ENCODE data around the gene ANKRD28.

ANKRD28 gene

GRCh38 chr3:15659254-15659975 is 138.4 kb downstream of the ANKRD28 start:
- DNase-seq, result no peak

- DNase-seq, result no peak
Observed at GRCh38 chr3:15657016-15657415, 140.8 kb downstream of the ANKRD28 start.

- no peak for DNase-seq
Observed at GRCh38 chr3:15656342-15656741, 141.4 kb downstream of the ANKRD28 start.

DNA sequence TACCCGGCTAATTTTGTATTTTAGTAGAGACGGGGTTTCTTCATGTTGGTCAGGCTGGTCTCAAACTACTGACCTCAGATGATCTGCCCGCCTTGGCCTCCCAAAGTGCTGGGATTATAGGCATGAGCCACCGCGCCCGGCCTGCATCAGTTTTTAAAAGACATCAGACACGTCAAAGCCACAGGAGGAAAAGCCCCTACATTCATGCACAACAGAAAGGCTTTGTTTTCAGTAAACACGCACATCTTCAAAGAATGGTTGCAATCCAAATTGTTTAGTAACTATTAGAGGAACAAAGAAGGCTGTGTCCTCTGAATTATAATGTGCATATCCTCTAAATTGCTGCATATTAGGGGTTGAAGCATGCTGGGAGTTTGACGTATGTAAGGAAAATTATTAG is 142.9 kb downstream of the ANKRD28 start:
- DNase-seq, result no peak

- no peak for DNase-seq
Observed at GRCh38 chr3:15654127-15654526, 143.7 kb downstream of the ANKRD28 start.

DNA sequence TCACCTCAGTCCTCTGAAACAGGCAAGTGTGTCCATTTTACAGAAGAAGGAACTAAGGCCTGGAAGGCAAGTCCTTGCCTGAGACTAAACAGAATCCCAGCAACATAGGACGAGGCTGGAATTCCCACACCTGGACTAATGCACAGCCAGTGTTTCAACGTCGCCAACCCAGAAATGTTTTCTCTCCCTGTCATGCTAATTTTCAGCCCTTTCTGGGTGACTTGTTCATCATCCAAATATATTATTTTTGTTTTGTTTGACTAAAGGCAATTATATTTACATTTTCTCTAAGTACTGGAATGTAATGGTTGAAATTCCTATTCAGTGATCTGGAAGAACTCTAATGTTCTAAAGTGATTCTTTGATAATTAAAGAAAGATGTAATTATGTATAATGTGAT is 144.5 kb downstream of the ANKRD28 start:
- DNase-seq, result no peak

DNA sequence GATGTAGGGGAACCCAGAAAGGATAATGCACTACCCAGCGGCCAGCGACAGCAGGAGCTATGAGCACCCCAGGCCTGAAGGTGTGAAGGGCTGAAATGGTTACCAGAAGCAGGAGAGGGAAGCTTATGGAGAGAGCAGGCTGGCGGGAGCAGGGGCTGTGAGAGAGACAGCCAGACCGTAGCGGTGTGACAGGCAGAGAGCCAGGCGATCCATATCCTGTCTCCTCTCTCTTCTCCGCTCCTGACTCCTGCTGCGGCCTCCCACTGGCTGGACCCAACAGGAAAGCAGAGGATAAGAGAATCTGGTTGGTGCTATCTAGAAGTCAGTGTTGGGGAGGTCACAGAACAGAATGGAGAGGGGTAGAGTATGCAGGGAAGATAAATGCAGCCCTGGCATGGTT is 146.4 kb downstream of the ANKRD28 start:
- no peak for DNase-seq

- DNase-seq, result no peak
Observed at GRCh38 chr3:15649858-15650257, 147.9 kb downstream of the ANKRD28 start.

GRCh38 chr3:15649341-15649740 is 148.4 kb downstream of the ANKRD28 start:
- no peak for DNase-seq

- DNase-seq, result no peak
Observed at GRCh38 chr3:15647611-15648167, 150.1 kb downstream of the ANKRD28 start.

DNA sequence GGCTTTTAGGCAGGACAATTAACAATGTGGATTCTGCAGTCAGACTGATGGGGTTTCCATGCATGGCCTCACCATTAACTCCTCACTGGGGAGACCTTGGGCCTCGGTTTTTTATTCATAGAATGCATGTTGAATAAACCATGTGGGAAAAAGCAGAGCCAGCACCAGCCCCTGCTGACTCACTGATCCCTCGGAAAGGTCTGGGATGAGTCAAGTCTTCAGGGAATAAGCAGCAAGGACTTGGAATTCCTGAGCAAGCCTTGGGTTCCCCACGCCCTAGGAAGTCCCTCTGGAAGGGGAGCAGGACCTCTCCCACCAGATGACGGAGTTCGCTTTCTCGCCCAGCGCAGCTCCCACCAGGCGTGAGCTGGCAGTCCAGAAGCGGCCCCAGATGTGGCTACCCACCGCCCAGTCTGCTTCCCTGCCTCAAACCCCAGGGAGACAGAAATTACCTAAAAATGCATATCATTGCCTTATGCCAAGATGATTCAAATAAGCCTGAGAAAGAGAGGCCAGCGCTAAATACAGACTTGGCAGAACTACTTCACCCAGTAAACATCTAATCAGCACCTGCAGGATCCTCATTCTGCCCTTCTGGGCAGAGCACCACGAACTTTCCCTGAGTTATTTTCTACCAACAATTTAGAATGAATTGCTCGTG is 150.8 kb downstream of the ANKRD28 start:
- DNase-seq, result no peak

GRCh38 chr3:15645740-15646501 is 151.9 kb downstream of the ANKRD28 start:
- no peak for DNase-seq

GRCh38 chr3:15645246-15645645 is 152.5 kb downstream of the ANKRD28 start:
- no peak for DNase-seq

DNA sequence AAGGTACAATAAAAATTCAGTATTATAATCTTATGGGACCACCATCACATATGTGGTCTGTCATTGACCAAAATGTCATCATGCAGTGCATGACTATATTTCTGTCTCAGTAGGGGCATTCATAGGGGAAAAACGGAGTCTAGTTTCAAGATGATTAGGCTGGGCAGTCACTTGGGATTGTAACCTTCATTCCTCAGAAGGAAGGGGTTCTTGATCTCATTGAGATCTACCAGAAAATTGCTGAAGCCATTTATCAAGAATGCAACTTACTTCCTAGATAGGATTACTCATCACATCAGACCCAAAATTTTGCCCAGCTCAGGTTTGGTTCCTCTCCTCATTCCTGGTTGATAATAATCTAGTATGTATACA is 158.9 kb downstream of the ANKRD28 start:
- DNase-seq, result no peak

DNA sequence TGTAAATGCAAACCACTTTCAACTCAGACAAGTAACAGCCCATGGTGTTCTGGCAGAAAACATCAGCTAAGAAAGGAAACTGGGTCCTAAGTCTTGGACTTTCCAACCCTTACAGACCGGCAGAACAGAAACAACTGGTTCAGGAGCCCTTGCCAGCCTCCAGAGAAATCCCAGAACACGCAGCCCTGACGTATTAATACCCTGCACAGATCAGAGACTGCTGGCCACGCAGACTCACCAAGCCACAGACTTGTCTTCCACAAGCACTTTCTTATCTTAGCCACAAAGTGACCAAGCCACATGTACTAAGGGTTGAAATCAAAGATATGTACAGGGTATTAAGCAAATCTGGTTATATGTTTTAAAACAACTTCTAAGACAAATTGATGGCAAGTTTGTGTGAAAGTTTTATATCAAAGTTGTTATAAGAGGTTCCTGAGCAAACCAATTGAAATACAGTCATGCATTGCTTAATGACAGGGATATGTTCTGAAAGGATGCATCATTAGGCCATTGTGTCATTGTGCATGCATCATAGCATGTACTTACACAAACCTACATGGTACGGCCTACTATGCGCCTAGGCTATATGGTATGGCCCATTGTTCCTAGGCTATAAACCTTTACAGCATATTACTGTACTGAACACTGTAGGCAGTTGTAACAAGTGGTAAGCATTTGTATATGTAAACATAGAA is 159.4 kb downstream of the ANKRD28 start:
- DNase-seq, result no peak

GRCh38 chr3:15637131-15637951 is 160.4 kb downstream of the ANKRD28 start:
- DNase-seq, result no peak

GRCh38 chr3:15636028-15636709 is 161.6 kb downstream of the ANKRD28 start:
- DNase-seq, result no peak

DNA sequence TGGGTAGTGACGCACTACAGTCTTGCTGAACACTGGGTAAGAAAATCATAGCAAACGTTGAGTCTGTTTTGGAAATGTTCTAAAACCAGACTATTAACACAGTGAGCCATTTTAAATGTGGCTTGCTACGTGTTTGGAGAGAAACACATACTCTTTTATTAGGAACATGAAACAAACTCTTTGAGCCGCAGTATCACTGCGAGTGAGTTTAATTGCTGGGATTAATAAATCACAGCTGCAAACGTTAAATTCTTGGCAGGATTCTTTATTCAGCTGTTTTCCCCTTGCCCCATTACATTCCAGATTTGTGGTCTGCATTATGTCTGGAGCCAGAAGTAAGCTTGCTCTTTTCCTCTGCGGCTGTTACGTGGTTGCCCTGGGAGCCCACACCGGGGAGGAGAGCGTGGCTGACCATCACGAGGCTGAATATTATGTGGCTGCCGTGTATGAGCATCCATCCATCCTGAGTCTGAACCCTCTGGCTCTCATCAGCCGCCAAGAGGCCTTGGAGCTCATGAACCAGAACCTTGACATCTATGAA is 162.6 kb downstream of the ANKRD28 start:
- DNase-seq, result no peak

DNA sequence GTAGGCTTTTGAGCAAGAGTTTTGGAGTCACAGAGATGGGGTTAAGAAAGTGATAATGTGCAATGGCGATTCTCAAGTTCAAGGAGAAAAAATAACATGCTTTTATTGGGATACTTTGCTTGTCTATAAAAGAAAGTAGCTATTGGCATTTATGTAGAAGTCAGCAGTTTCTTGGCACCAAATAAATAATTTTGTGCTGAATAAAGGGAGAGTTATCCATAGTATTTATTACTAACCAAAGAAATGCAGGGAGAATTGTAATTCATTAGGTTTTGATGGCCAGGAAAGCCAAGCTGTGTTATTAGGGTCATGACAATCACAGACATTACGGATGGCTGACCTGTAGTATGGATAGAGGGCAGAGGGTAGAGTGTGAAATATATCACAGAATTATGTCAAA is 163.1 kb downstream of the ANKRD28 start:
- no peak for DNase-seq

DNA sequence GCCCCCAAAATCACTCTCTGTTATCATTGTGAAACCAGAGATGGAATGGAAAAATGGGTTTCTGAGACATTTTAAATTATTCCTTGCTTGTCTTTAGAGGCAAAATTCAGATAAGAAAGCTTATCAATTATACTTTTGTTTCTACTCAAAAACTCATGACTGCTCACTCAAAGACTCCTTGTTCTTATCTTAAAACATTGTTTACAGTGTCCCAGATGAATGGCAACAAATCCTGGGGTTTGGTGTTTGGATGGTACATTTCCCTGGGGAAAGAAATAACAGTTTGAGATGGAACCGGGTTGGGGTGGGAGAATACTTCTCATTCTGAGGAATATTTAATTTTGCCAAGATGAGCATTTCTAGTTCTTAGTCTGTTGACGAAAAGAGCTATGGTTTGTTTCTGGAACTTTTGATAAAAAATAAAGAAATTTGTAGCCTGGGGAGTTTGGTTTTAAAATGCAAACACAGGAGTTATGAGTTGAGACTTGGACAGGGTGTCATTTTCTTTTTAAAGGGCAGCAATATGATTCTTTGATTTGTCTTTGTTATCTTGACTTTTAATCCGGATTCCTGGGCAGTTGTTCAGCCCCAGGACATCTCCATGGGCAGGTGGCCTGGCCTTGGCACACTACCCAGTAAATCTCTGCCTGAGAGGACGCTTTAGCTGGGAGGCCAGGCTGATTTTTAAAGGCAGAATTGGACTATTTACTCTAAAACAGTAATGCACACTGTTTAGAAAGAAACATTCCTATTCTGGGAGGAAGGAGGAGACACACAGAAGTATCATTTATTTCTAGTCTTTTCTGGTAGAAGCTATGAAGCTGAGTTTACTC is 163.8 kb downstream of the ANKRD28 start:
- no peak for DNase-seq

Data from NCI-H774 (cell line).